PFSK-1 (cell line): ENCODE results near the gene ZNF330.

Source experiments
- FOXP2 ChIP-seq: optimal IDR thresholded peaks from 2 replicates; pipeline ENCODE3; 2011; ENCODE audit warnings: borderline replicate concordance, control low read depth, inconsistent platforms; ENCODE audit not compliant: insufficient read depth; ENCODE audit errors: extremely low read length, extremely low read depth
- POLR2AphosphoS5 ChIP-seq: IDR thresholded peaks from 2 replicates; pipeline ENCODE4 v1.6.1; 2012; ENCODE audit warnings: low read depth, mild to moderate bottlenecking, control low read depth, low read length, moderate library complexity
- REST ChIP-seq, 2 experiments: IDR thresholded peaks; 2 replicates each; pipeline versions ENCODE4 v1.6.1 to v1.8.0; 2011 to 2012; ENCODE audit warnings: low read depth in 2 of 2, low read length in 2 of 2, control low read depth in 1 of 2, inconsistent platforms in 1 of 2, mild to moderate bottlenecking in 1 of 2, moderate library complexity in 1 of 2; ENCODE audit not compliant: insufficient read depth in 1 of 2
- SIN3A ChIP-seq: IDR thresholded peaks from 2 replicates; pipeline ENCODE4 v1.6.1; 2012; ENCODE audit warnings: mild to moderate bottlenecking, low read length, moderate library complexity, borderline replicate concordance; ENCODE audit not compliant: insufficient read depth
- TAF1 ChIP-seq: IDR thresholded peaks from 2 replicates; pipeline ENCODE4 v1.6.1; 2012; ENCODE audit warnings: low read length, control low read depth, borderline replicate concordance; ENCODE audit not compliant: insufficient read depth

Gene ZNF330

GRCh38 chr4:141216002-141216761, 4.5 kb upstream of the ZNF330 start:
- TF ChIP-seq TAF1 (no peak), REST (IDR thresholded peaks at IDR 0.05; ENCODE audit: insufficient read depth in 1 of 2, low read depth in 2 of 2, low read length in 2 of 2) (no peak), POLR2AphosphoS5 (no peak), FOXP2 (no peak), SIN3A (no peak)

- TF ChIP-seq POLR2AphosphoS5 = no peak
- no peak for TF ChIP-seq REST (IDR thresholded peaks at IDR 0.05; ENCODE audit: insufficient read depth in 1 of 2, low read depth in 2 of 2, low read length in 2 of 2)
- TF ChIP-seq SIN3A = no peak
- no peak for TF ChIP-seq FOXP2
- no peak for TF ChIP-seq TAF1
These were observed 424 bp upstream of the ZNF330 start for GRCh38 chr4:141220271-141220670.

GRCh38 chr4:141223418-141223817, 2.7 kb downstream of the ZNF330 start:
- TF ChIP-seq TAF1 (no peak), FOXP2 (no peak), POLR2AphosphoS5 (no peak), SIN3A (no peak), REST (IDR thresholded peaks at IDR 0.05; ENCODE audit: insufficient read depth in 1 of 2, low read depth in 2 of 2, low read length in 2 of 2) (no peak)

GRCh38 chr4:141229408-141230101, 8.9 kb downstream of the ZNF330 start:
- TF ChIP-seq REST (IDR thresholded peaks at IDR 0.05; ENCODE audit: insufficient read depth in 1 of 2, low read depth in 2 of 2, low read length in 2 of 2) (no peak), POLR2AphosphoS5 (no peak), FOXP2 (no peak), TAF1 (no peak), SIN3A (no peak)
